HepG2 (cell line): ENCODE results near the gene DEPDC1B.
"Not testable (repeated sequence)": the region's sequence is repeated elsewhere in the genome, so short reads cannot be mapped to it uniquely, and the experiment has no call there.

Source experiments
- ATF2 ChIP-seq: sonication (generic); formaldehyde crosslinking; IDR thresholded peaks from 2 replicates; pipeline ENCODE4 v1.4.0; 2020; ENCODE audit warnings: missing genetic modification reagents
- KDM5B ChIP-seq: sonication (generic); formaldehyde crosslinking; IDR thresholded peaks from 2 replicates; pipeline ENCODE4 v1.4.0; 2020; ENCODE audit warnings: missing genetic modification reagents, mild to moderate bottlenecking, borderline replicate concordance
- RAD21 ChIP-seq: fragments of 450-650 bp; formaldehyde crosslinking; IDR thresholded peaks from 2 replicates; pipeline ENCODE4 v1.5.0; 2020; ENCODE audit warnings: mild to moderate bottlenecking
- ZNF143 ChIP-seq: sonication (generic); formaldehyde crosslinking; IDR thresholded peaks from 2 replicates; pipeline ENCODE4 v1.4.0; 2020; ENCODE audit warnings: missing genetic modification reagents
- TF ChIP-seq, protein P1 (sequence below): sonication (generic); formaldehyde crosslinking; IDR thresholded peaks from 2 replicates; pipeline ENCODE4 v1.4.0; 2020; ENCODE audit warnings: missing genetic modification reagents, mild to moderate bottlenecking, borderline replicate concordance
- TF ChIP-seq, protein P2 (sequence below), 2 experiments: IDR thresholded peaks; 2 replicates each; pipeline ENCODE4 v1.6.1; 2011 to 2012; ENCODE audit warnings: low read length in 2 of 2, borderline replicate concordance in 1 of 2, low read depth in 1 of 2, mild to moderate bottlenecking in 1 of 2, moderate library complexity in 1 of 2
- TF ChIP-seq, protein P3 (sequence below): sonication (generic); formaldehyde crosslinking; IDR thresholded peaks from 2 replicates; pipeline ENCODE4 v1.5.0; 2020; ENCODE audit warnings: mild to moderate bottlenecking, missing genetic modification reagents, moderate library complexity

DNA sequence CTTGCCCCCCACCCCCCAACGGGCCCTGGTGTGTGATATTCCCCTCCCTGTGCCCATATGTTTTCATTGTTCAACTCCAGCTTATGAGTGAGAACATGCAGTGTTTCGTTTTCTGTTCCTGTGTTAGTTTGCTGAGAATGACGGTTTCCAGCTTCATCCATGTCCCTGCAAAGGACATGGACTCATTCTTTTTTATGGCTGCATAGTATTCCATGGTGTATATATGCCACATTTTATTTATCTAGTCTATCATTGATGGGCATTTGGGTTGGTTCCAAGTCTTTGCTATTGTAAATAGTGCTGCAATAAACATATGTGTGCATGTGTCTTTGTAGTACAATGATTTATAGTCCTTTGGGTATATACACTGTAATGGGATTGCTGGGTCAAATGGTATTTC, 11.9 kb upstream of the DEPDC1B start:
- TF ChIP-seq, protein P1, sequence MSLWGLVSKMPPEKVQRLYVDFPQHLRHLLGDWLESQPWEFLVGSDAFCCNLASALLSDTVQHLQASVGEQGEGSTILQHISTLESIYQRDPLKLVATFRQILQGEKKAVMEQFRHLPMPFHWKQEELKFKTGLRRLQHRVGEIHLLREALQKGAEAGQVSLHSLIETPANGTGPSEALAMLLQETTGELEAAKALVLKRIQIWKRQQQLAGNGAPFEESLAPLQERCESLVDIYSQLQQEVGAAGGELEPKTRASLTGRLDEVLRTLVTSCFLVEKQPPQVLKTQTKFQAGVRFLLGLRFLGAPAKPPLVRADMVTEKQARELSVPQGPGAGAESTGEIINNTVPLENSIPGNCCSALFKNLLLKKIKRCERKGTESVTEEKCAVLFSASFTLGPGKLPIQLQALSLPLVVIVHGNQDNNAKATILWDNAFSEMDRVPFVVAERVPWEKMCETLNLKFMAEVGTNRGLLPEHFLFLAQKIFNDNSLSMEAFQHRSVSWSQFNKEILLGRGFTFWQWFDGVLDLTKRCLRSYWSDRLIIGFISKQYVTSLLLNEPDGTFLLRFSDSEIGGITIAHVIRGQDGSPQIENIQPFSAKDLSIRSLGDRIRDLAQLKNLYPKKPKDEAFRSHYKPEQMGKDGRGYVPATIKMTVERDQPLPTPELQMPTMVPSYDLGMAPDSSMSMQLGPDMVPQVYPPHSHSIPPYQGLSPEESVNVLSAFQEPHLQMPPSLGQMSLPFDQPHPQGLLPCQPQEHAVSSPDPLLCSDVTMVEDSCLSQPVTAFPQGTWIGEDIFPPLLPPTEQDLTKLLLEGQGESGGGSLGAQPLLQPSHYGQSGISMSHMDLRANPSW (CRISPR knock-in tag): not testable (repeated sequence)
- TF ChIP-seq, protein P2, sequence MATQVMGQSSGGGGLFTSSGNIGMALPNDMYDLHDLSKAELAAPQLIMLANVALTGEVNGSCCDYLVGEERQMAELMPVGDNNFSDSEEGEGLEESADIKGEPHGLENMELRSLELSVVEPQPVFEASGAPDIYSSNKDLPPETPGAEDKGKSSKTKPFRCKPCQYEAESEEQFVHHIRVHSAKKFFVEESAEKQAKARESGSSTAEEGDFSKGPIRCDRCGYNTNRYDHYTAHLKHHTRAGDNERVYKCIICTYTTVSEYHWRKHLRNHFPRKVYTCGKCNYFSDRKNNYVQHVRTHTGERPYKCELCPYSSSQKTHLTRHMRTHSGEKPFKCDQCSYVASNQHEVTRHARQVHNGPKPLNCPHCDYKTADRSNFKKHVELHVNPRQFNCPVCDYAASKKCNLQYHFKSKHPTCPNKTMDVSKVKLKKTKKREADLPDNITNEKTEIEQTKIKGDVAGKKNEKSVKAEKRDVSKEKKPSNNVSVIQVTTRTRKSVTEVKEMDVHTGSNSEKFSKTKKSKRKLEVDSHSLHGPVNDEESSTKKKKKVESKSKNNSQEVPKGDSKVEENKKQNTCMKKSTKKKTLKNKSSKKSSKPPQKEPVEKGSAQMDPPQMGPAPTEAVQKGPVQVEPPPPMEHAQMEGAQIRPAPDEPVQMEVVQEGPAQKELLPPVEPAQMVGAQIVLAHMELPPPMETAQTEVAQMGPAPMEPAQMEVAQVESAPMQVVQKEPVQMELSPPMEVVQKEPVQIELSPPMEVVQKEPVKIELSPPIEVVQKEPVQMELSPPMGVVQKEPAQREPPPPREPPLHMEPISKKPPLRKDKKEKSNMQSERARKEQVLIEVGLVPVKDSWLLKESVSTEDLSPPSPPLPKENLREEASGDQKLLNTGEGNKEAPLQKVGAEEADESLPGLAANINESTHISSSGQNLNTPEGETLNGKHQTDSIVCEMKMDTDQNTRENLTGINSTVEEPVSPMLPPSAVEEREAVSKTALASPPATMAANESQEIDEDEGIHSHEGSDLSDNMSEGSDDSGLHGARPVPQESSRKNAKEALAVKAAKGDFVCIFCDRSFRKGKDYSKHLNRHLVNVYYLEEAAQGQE (IDR thresholded peaks at IDR 0.05; ENCODE audit: borderline replicate concordance in 1 of 2, low read depth in 1 of 2, low read length in 2 of 2): not testable (repeated sequence)
- not testable (repeated sequence) for TF ChIP-seq RAD21; KDM5B (CRISPR knock-in tag); ZNF143 (CRISPR knock-in tag); ATF2 (CRISPR knock-in tag)
- TF ChIP-seq, protein P3, sequence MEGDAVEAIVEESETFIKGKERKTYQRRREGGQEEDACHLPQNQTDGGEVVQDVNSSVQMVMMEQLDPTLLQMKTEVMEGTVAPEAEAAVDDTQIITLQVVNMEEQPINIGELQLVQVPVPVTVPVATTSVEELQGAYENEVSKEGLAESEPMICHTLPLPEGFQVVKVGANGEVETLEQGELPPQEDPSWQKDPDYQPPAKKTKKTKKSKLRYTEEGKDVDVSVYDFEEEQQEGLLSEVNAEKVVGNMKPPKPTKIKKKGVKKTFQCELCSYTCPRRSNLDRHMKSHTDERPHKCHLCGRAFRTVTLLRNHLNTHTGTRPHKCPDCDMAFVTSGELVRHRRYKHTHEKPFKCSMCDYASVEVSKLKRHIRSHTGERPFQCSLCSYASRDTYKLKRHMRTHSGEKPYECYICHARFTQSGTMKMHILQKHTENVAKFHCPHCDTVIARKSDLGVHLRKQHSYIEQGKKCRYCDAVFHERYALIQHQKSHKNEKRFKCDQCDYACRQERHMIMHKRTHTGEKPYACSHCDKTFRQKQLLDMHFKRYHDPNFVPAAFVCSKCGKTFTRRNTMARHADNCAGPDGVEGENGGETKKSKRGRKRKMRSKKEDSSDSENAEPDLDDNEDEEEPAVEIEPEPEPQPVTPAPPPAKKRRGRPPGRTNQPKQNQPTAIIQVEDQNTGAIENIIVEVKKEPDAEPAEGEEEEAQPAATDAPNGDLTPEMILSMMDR (CRISPR knock-in tag): not testable (repeated sequence)
